ENCODE results near the gene SLC29A3. TPM values are rescaled to one million over a fixed set of nuclear protein-coding genes. Genes with fewer than 3 reads are reported as not detected.
"Not testable (repeated sequence)": the region's sequence is repeated elsewhere in the genome, so short reads cannot be mapped to it uniquely, and the experiment has no call there.

Gene SLC29A3
- 6.6 and 6.8 TPM in 2 replicates for total RNA-seq

DNA sequence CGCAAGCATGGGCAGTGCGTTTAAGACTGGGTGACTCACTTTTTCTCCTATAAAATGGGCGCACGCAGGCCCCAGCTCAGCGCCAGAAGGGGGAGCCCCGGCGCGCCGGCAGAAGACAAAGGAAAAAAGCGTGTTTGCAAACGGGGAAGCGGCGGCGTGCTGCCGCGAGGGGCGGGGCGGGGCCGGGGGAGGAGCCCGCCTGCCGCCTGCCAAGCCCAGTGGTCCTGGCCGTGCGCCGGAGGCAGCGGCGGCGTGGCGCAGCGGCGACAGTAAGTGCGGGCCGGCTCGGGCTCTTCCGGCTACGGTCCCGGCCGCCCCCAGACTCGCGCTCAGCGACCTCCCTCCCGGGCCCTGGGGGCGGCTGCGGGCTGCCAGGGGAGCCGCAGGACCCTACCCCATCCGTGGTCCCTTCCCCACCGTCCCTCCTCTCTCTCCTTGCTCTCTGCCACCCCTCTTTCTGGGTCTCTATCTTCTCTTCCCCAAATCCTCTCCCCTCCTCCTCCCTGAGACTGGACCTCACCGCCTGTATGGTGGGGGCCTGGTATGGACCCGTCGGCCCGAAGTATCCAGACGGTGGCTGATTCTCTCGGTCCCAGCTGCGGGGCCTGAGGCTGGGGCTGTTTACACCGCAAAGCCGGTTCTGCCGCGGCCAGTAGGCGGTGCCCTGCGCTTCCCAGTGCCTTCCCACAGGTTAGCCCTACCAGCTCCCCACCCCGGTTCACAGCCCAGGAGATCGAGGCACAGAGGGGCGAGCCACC, at the start of gene SLC29A3:
SLC29A3 (plus strand) TSS at position 218 of the 758 bp plus-strand sequence; CDS start at position 269, 51 bp downstream.
- intact Hi-C loops (cut with micrococcal nuclease), result loop anchor here (1.0 kb wide), 6 partner anchors 58 to 577 kb away; partner anchors contain the start of gene PSAP
- Mint-ChIP-seq H3K4me3 (peak within 1 kb of the TSS; percentile 96), H3K4me1 (ENCODE audit: low read depth) (peaks cover 23% of the 10 kb centered on the region), H3K27ac (peak within 1 kb of the TSS; percentile 83), H3K36me3 (ENCODE audit: low read depth) (peaks cover 6% of the 10 kb centered on the region), H3K9me3 (no peaks in the 10 kb centered on the region), H3K27me3 (ENCODE audit: insufficient read depth) (peaks cover 1% of the 10 kb centered on the region)
- peak; percentile 81 for DNase-seq (ENCODE audit: low spot score)

DNA sequence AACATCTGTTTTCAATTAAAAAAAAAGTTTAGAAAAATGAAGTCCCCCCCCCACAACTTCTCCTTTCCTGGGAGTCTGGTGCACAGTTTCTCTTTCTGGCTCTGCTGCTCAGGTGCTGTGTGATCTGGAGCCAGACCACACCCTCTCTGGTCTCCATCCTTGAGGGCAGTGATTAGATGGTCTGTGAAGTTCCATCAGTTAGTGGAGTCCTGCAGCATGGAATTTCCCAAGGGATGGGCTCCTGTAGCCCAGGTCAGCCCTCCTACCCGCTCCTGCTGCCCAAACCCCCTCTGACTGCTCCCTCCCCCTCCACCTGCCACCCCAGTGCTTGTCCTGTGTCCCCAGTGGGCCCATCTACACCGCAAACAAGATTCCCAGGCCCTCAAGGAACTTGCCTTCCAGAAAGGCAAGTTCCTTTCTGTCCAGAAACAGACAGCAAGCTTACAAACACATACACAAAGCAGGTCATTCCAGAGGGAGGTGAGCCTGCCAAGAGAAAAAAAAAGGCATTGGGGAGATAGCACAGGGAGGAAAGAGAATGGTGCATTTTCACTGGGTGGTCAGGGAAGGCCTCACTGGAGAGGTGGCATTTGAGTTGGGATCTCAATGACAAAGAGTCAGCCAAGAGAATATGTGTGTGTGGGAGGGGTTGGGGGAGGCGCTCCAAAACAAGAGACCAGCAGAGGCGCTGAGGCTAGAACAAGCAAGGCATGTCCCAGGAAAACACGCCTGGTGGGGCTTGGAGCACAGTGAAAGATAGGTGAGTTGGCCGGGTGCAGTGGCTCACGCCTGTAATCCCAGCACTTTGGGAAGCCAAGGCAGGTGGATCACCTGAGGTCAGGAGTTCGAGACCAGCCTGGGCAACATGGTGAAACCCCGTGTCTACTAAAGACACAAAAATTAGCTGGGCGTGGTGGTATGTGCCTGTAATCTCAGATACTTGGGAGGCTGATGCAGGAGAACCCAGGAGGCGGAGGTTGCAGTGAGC, 49.5 kb upstream of the SLC29A3 start:
- peaks cover 5% of the 10 kb centered on the region for H3K27me3 Mint-ChIP-seq (ENCODE audit: insufficient read depth)
- no peaks in the 10 kb centered on the region for H3K36me3 Mint-ChIP-seq (ENCODE audit: low read depth)
- no peak overlapping the region for H3K27ac Mint-ChIP-seq
- intact Hi-C loops (cut with micrococcal nuclease), result no loop called here
- H3K4me1 Mint-ChIP-seq (ENCODE audit: low read depth), result no peaks in the 10 kb centered on the region
- no peaks in the 10 kb centered on the region for H3K9me3 Mint-ChIP-seq
- no peak for DNase-seq (ENCODE audit: low spot score)
- H3K4me3 Mint-ChIP-seq, result no peak overlapping the region

DNA sequence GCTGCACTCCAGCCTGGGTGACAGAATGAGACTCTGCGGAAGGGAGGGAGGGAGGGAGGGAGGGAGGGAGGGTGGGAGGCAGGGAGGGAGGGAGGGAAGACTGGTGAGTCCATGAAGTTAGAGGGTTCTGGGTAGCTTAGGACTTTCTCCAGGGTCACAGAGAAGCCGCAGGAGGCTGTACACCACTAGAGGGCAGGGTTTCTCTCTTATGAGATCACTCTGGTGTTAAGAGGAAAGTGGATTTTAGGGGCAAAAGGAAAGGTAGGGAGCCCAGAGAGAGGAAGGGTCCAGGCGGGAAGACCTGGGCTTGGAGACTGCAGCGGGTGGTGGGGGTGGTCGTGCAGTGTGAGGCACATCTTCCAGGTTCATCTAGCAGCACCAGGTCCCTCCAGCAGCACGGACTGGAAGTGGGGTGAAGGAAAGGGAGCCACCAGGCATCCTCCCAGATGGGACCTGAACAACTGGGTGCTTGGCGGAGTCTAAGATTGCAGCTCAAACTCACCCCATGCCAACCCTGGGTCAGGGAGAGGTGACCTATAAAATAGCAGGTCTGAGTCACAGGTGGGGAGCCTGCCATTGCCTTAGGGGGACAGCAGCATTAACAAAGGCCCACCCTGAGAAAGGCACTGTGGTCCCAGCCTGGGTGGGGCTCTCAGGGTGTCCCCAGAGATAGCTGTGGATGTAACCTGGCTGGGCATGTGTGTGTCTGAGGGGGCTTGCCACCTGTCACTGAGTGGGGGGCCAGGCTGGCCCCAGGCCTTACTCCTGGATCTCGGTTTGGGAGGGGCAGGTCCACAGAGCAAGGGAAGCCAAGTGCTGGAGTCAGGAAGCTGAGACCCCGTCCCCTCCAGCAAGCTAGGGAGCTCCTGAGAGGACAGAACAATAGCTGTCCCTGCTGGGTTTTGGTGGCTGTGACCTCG, 48.5 kb upstream of the SLC29A3 start:
- peaks cover 5% of the 10 kb centered on the region for H3K27me3 Mint-ChIP-seq (ENCODE audit: insufficient read depth)

DNA sequence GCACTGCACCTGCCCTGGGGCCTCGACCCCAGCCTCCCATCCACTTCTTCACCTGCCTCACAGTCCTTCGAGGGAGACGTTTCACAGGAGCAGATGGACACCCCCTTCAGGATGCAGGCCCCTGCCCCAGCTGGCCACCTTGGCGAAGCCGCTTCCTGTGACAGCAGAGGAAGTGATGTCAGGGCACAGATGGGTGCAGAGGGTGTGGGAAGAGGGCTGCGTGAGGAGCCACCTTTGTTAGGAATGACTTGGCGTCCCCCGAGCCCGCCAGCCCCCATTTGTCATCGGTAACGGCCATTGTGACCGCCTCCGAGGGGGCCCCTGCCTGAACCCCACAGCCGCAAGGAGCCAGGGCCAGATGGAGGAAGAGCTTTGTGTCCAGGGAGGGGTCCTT, 47.4 kb upstream of the SLC29A3 start:
- Mint-ChIP-seq H3K4me1 (ENCODE audit: low read depth) (no peaks in the 10 kb centered on the region), H3K27ac (no peak overlapping the region), H3K4me3 (no peak overlapping the region), H3K9me3 (no peaks in the 10 kb centered on the region), H3K27me3 (ENCODE audit: insufficient read depth) (peaks cover 5% of the 10 kb centered on the region), H3K36me3 (ENCODE audit: low read depth) (no peaks in the 10 kb centered on the region)
- no peak for DNase-seq (ENCODE audit: low spot score)
- intact Hi-C loops (cut with micrococcal nuclease), result no loop called here

More for the DNA sequence above, 48.5 kb upstream of the SLC29A3 start:
- Mint-ChIP-seq H3K36me3 (ENCODE audit: low read depth) (no peaks in the 10 kb centered on the region), H3K9me3 (no peaks in the 10 kb centered on the region), H3K27ac (no peak overlapping the region), H3K4me3 (no peak overlapping the region), H3K4me1 (ENCODE audit: low read depth) (no peaks in the 10 kb centered on the region)
- intact Hi-C loops (cut with micrococcal nuclease), result no loop called here
- DNase-seq (ENCODE audit: low spot score), result peak; percentile 11

DNA sequence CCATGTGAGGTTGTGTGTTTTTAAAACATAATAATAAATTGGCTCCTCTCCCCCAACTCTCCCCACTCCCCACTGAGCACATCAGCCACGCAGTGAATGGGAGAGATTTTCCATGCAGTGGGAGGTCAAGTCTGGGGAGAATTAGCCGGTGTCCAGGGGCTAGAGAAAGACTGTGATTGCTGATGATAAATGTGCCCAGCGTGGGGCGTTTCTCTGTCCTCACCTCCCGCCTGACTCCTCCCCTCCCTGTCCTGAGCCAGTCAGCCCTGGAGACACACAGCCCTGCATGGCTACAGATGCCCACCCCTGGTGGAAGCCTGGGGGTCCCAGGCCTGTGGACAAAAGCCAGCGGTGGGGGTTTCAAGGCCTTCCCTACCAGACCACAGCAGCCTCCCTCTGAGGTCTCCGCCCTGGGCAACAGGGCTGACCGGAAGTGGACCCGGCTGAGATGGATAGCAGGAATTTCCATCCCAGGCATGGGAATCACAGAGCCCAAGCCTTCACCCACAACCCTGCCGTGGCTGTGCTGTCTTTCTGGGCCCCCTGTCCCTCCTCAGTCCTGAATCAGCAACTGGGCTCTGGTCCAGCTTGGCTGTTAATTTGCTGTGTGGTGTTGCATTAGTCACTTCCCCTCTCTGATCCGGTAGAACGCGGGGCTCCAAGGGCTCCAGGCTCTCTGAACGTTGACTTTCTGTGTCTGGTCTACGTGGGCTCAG, 46.8 kb upstream of the SLC29A3 start:
- Mint-ChIP-seq H3K36me3 (ENCODE audit: low read depth) (no peaks in the 10 kb centered on the region), H3K9me3 (no peaks in the 10 kb centered on the region), H3K27me3 (ENCODE audit: insufficient read depth) (peaks cover 5% of the 10 kb centered on the region), H3K27ac (no peak overlapping the region), H3K4me1 (ENCODE audit: low read depth) (no peaks in the 10 kb centered on the region), H3K4me3 (no peak overlapping the region)
- intact Hi-C loops (cut with micrococcal nuclease), result no loop called here
- no peak for DNase-seq (ENCODE audit: low spot score)

DNA sequence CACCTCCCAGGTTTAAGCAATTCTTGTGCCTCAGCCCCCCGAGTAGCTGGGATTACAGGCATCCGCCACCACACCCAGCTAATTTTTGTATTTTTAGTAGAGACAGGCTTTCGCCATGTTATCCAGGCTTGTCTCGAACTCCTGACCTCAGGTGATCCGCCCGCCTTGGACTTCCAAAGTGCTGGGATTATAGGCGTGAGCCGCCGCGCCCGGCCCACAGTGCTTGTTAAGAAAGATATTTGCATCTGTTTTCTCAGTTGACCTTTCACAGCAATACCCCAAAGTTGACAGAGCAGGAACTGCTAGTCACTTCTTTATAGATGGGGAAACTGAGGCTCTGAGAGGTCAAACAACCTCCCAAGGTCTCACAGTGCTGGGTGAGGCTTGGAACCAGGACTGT, 46.1 kb upstream of the SLC29A3 start:
- H3K4me1 Mint-ChIP-seq (ENCODE audit: low read depth); intact Hi-C loops (cut with micrococcal nuclease); H3K9me3 Mint-ChIP-seq; H3K36me3 Mint-ChIP-seq (ENCODE audit: low read depth); H3K4me3 Mint-ChIP-seq; H3K27me3 Mint-ChIP-seq (ENCODE audit: insufficient read depth); H3K27ac Mint-ChIP-seq; DNase-seq (ENCODE audit: low spot score): not testable (repeated sequence)

DNA sequence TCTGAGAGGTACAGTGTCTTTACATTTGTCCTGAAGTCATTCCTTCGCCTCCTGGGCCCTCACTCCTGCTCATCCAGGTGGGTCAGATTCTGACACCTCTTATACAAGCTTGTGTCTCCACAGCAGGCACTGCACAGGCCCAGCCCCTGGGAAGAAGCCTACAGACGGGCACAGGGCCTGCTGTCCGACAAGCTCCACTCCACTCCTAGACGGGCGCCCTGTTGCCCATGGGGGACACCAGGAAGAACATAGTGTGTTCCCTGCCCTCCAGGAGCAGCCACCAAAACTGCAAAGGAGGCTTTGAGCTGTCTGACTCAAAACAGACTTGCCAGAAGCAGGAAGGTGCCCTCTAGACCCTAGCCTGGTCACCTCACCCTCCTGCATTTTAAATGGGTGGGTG, 45.6 kb upstream of the SLC29A3 start:
- Mint-ChIP-seq H3K27me3 (ENCODE audit: insufficient read depth) (peaks cover 5% of the 10 kb centered on the region), H3K27ac (no peak overlapping the region), H3K4me1 (ENCODE audit: low read depth) (no peaks in the 10 kb centered on the region), H3K9me3 (no peaks in the 10 kb centered on the region), H3K36me3 (ENCODE audit: low read depth) (no peaks in the 10 kb centered on the region), H3K4me3 (no peak overlapping the region)
- DNase-seq (ENCODE audit: low spot score), result no peak
- intact Hi-C loops (cut with micrococcal nuclease), result no loop called here

DNA sequence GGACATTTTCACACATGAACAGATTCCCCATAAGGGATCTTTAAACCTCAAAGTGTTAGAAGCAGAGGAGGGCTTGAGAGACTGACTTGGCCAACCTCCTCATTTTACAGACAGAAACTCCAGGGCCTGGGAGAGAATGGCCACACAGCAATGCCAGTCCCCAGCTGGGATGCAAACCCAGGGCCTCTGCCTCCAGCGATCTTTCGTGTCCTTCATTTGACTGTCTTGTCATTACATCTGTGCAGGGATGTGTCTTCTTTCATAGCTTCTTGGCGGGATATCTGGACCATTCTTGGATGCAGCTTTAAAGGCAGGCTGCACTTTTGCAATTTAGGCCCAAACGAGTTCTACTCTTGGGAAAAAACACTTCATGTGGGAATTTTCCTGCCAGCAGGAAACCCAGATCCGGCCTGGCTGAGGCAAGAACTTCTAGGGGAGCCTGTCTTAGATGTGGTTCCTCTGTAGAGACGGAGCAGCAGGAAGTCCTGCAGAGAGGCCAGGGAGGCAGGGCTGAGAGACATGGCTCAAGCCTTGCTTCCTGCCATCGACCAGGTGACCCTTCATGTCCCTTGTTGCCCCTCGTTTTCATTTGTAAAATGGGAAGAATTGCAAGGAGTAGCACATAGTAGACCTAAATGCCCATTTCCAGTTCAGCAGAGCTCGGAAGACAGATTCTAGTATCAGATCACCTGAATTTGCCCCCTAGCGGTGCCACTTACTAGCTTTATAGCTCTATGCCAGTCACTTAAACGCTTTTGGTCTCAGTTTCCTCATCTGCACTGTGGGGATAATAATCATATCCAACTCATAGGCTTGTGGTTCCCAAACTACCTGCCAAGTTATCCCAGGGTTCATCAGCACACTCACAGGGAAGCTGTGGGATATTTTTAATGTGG, 43.9 kb upstream of the SLC29A3 start:
- Mint-ChIP-seq H3K9me3 (no peaks in the 10 kb centered on the region), H3K27me3 (ENCODE audit: insufficient read depth) (no peaks in the 10 kb centered on the region), H3K4me3 (no peak overlapping the region), H3K4me1 (ENCODE audit: low read depth) (no peaks in the 10 kb centered on the region), H3K27ac (no peak overlapping the region), H3K36me3 (ENCODE audit: low read depth) (no peaks in the 10 kb centered on the region)
- intact Hi-C loops (cut with micrococcal nuclease), result no loop called here
- no peak for DNase-seq (ENCODE audit: low spot score)

DNA sequence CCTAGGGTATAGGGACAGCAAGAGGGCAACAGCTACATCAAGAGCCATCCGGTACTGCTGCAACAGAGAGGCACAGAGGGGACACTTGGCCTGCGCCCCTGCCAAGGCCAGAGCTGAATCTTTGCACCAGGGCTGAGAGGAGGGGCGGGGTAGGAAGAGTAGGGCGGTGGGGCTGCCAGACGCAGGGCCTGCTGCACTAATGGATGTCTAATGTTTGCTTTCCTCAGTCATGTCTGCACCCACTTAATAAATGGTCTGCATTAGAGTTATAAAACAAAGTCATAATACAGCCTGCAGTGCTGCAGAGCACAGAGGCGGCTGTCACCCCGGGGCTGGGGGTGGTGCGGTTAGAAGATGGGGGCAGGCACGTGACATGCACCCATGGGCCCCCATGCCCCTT, 42.2 kb upstream of the SLC29A3 start:
- no peaks in the 10 kb centered on the region for H3K9me3 Mint-ChIP-seq
- intact Hi-C loops (cut with micrococcal nuclease), result no loop called here
- no peak overlapping the region for H3K27ac Mint-ChIP-seq
- no peaks in the 10 kb centered on the region for H3K4me1 Mint-ChIP-seq (ENCODE audit: low read depth)
- DNase-seq (ENCODE audit: low spot score), result no peak
- no peaks in the 10 kb centered on the region for H3K36me3 Mint-ChIP-seq (ENCODE audit: low read depth)
- no peaks in the 10 kb centered on the region for H3K27me3 Mint-ChIP-seq (ENCODE audit: insufficient read depth)
- H3K4me3 Mint-ChIP-seq, result no peak overlapping the region

DNA sequence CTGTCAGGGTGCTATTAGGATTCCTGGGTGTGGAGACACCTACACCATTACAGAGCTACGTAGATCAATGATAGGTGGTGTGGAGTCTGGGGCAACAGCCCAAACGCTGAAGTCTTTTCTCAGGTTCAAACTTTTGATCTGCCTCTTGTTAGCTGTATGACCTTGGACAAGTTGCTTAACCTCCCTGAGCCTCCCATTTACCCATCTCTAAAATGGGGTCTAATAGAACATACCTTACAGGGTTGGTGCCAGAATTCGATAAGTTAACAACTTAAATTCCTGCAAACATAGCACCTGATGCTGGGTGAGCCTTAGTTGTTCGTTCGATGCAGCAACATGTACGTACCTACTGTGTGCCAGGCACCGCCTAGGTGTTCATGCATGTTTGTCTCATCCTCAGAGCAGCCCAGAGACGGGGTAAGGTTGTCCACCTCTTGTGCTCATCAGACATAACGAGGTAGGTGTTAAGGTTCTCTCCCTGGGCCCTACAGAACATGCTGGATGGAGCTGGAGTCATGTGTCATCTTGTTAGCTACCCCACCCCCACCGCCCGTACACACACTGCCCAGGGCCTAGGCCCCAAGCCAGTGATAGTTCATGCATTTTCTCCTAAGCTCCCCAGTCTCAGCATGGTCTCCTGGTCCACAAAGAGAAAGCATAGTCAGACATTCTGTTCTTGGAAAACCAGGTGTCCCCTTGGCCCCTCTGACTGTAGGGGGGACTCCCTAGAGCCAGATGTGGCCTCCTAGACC, 41.0 kb upstream of the SLC29A3 start:
- Mint-ChIP-seq H3K36me3 (ENCODE audit: low read depth) (no peaks in the 10 kb centered on the region), H3K27me3 (ENCODE audit: insufficient read depth) (no peaks in the 10 kb centered on the region), H3K27ac (no peak overlapping the region), H3K4me1 (ENCODE audit: low read depth) (no peaks in the 10 kb centered on the region), H3K4me3 (no peak overlapping the region), H3K9me3 (no peaks in the 10 kb centered on the region)
- DNase-seq (ENCODE audit: low spot score), result no peak
- intact Hi-C loops (cut with micrococcal nuclease), result no loop called here

Measured in activated T-helper 1 cell treated with anti-CD3 and anti-CD28 coated beads, Interleukin-12 subunit alpha, Interleukin-12 subunit beta, Interleukin-2, Interleukin-4 antibody, amounts not matched to agents 30 ng/mL and 10 ng/mL and 1 ng/mL, durations not matched to agents 14 hours and 24 hours and 36 hours (primary cell).